H1 (cell line): Measurements from ENCODE around the gene CLCN3. TPM values are rescaled to one million over a fixed set of nuclear protein-coding genes. Genes with fewer than 3 reads are reported as not detected.

Experiments
- CTCF ChIA-PET: fragments of 300-600 bp; sonication (Branson Sonifier 250); formaldehyde crosslinking; loops from one replicate; lab custom pipeline; 2021; ENCODE audit not compliant: partially characterized antibody; lab: Charles Lee
- POLR2A ChIA-PET: fragments of 300-600 bp; sonication (Branson Sonifier 250); formaldehyde crosslinking; loops from one replicate; lab custom pipeline; 2021; ENCODE audit warnings: inconsistent platforms; ENCODE audit not compliant: partially characterized antibody; lab: Charles Lee
- DNase-seq, 2 experiments: peaks; one replicate each; pipeline versions ENCODE4 v3.0.0 to v3.0.0-alpha.2; 2010 to 2022; ENCODE audit warnings: low spot score in 2 of 2, low read depth in 1 of 2, mixed read lengths in 1 of 2
- FAIRE-seq: peaks from 2 replicates; lab custom pipeline; 2011; peaks lifted over from hg19 to GRCh38; lab: Jason Lieb, UNC
- H2AFZ ChIP-seq: 2 replicates; pipeline ENCODE4 v1.8.1; 2012; ENCODE audit warnings: low read length, inconsistent platforms
- H2AK5ac ChIP-seq: 2 replicates; pipeline ENCODE4 v1.6.1; 2013; ENCODE audit warnings: low read depth, low read length
- H2BK120ac ChIP-seq: replicated peaks from 2 replicates; pipeline ENCODE3; 2013; ENCODE audit warnings: low read depth, low read length, inconsistent platforms
- H2BK12ac ChIP-seq: 2 replicates; pipeline ENCODE4 v1.6.1; 2013; ENCODE audit warnings: low read depth, low read length
- H2BK15ac ChIP-seq: 2 replicates; pipeline ENCODE4 v1.6.1; 2013; ENCODE audit warnings: low read length
- H2BK20ac ChIP-seq: 2 replicates; pipeline ENCODE4 v1.6.1; 2013; ENCODE audit warnings: low read length
- H2BK5ac ChIP-seq: 2 replicates; pipeline ENCODE4 v1.6.1; 2013; ENCODE audit warnings: low read depth, low read length
- H3K14ac ChIP-seq: 2 replicates; pipeline ENCODE4 v1.6.1; 2013; ENCODE audit warnings: inconsistent platforms; ENCODE audit not compliant: insufficient read length
- H3K18ac ChIP-seq: 2 replicates; pipeline ENCODE4 v1.6.1; 2013; ENCODE audit warnings: low read length; ENCODE audit errors: extremely low read depth
- H3K23ac ChIP-seq: 2 replicates; pipeline ENCODE4 v1.6.1; 2013; ENCODE audit warnings: inconsistent platforms; ENCODE audit not compliant: insufficient read length
- H3K23me2 ChIP-seq: 2 replicates; pipeline ENCODE4 v1.6.1; 2013; ENCODE audit warnings: low read depth, low read length
- H3K27ac ChIP-seq: 2 replicates; pipeline ENCODE4 v1.6.1; 2011; ENCODE audit warnings: low read depth, low read length, inconsistent platforms
- H3K27me3 ChIP-seq, 4 experiments: replicated peaks in 1 of 4; 1 replicate in 1 of 4; 2 replicates in 3 of 4; pipeline versions ENCODE4 v1.6.1 to v1.8.1; 2011 to 2013; ENCODE audit warnings: low read length in 3 of 4, mild to moderate bottlenecking in 3 of 4, inconsistent platforms in 2 of 4, mixed read lengths in 2 of 4, moderate library complexity in 1 of 4; ENCODE audit not compliant: control insufficient read depth in 3 of 4, insufficient read depth in 3 of 4; ENCODE audit errors: extremely low read depth in 1 of 4
- H3K36me3 ChIP-seq, 4 experiments: 2 replicates each; pipeline versions ENCODE4 v1.6.1 to v1.8.1; 2011 to 2013; ENCODE audit warnings: mild to moderate bottlenecking in 4 of 4, low read length in 3 of 4, moderate library complexity in 2 of 4, control low read depth in 1 of 4, inconsistent platforms in 1 of 4; ENCODE audit not compliant: insufficient read depth in 4 of 4, control insufficient read depth in 2 of 4
- H3K4ac ChIP-seq: replicated peaks from 2 replicates; pipeline ENCODE3; 2013; ENCODE audit warnings: low read length, low read depth, mixed read lengths, inconsistent platforms; ENCODE audit not compliant: insufficient read length
- H3K4me1 ChIP-seq, 4 experiments: replicated peaks in 1 of 4; 1 replicate in 1 of 4; 2 replicates in 3 of 4; pipeline versions ENCODE4 v1.6.1 to v1.8.1; 2011 to 2013; ENCODE audit warnings: low read length in 3 of 4, inconsistent platforms in 2 of 4, mixed read lengths in 1 of 4; ENCODE audit not compliant: insufficient read depth in 4 of 4, control insufficient read depth in 3 of 4
- H3K4me2 ChIP-seq, 2 experiments: 2 replicates each; pipeline versions ENCODE4 v1.6.1 to v1.8.1; 2011 to 2013; ENCODE audit warnings: low read depth in 2 of 2, low read length in 2 of 2, control low read depth in 1 of 2, inconsistent platforms in 1 of 2, mild to moderate bottlenecking in 1 of 2; ENCODE audit not compliant: insufficient read depth in 1 of 2
- H3K4me3 ChIP-seq, 4 experiments: fragments of 200-600, 300-600 bp in 1 of 4; sonication (generic), shearing (Covaris generic), sonication (Bioruptor Twin) in 1 of 4; 2 replicates each; pipeline versions ENCODE4 v1.5.1 to v1.8.1; 2011 to 2016; ENCODE audit warnings: low read length in 4 of 4, low read depth in 3 of 4, control low read depth in 2 of 4, inconsistent platforms in 2 of 4, mild to moderate bottlenecking in 2 of 4, mixed read lengths in 1 of 4, moderate library complexity in 1 of 4; ENCODE audit not compliant: insufficient read depth in 2 of 4; ENCODE audit errors: extremely low read depth in 1 of 4
- H3K56ac ChIP-seq: replicated peaks from 2 replicates; pipeline ENCODE3; 2013; ENCODE audit warnings: low read depth, mild to moderate bottlenecking, mixed read lengths, low read length, inconsistent platforms; ENCODE audit not compliant: insufficient read length
- H3K79me1 ChIP-seq: 2 replicates; pipeline ENCODE4 v1.6.1; 2013; ENCODE audit warnings: low read depth, low read length, control low read depth
- H3K79me2 ChIP-seq, 2 experiments: 2 replicates each; pipeline versions ENCODE4 v1.6.1 to v1.8.1; 2012 to 2013; ENCODE audit warnings: low read length in 2 of 2, mild to moderate bottlenecking in 2 of 2, inconsistent platforms in 1 of 2; ENCODE audit not compliant: insufficient read depth in 2 of 2, control insufficient read depth in 1 of 2
- H3K9ac ChIP-seq, 4 experiments: replicated peaks in 1 of 4; 1 replicate in 1 of 4; 2 replicates in 3 of 4; pipeline versions ENCODE4 v1.6.1 to v1.8.1; 2011 to 2013; ENCODE audit warnings: low read depth in 3 of 4, low read length in 3 of 4, control low read depth in 2 of 4, mild to moderate bottlenecking in 2 of 4, moderate library complexity in 2 of 4, inconsistent platforms in 1 of 4; ENCODE audit errors: extremely low read depth in 1 of 4
- H3K9me3 ChIP-seq, 2 experiments: 2 replicates each; pipeline versions ENCODE4 v1.6.1 to v1.8.1; 2012 to 2013; ENCODE audit warnings: mild to moderate bottlenecking in 2 of 2, moderate library complexity in 2 of 2, control low read depth in 1 of 2, inconsistent platforms in 1 of 2, low read depth in 1 of 2, low read length in 1 of 2, mixed read lengths in 1 of 2; ENCODE audit not compliant: insufficient read depth in 2 of 2
- H4K20me1 ChIP-seq, 2 experiments: replicated peaks in 1 of 2; 2 replicates each; pipeline versions ENCODE3 to v1.8.1; 2011 to 2013; ENCODE audit warnings: inconsistent platforms in 2 of 2, low read length in 2 of 2, mild to moderate bottlenecking in 1 of 2; ENCODE audit not compliant: insufficient read depth in 2 of 2, control insufficient read depth in 1 of 2
- H4K5ac ChIP-seq: 2 replicates; pipeline ENCODE4 v1.6.1; 2013; ENCODE audit warnings: low read length, low read depth, mixed read lengths, inconsistent platforms; ENCODE audit not compliant: insufficient read length
- H4K8ac ChIP-seq: 2 replicates; pipeline ENCODE4 v1.8.0; 2013; ENCODE audit warnings: mild to moderate bottlenecking, moderate library complexity, low read length, inconsistent platforms; ENCODE audit not compliant: insufficient read depth; ENCODE audit errors: extremely low read depth
- H4K91ac ChIP-seq: replicated peaks from 2 replicates; pipeline ENCODE3; 2013; ENCODE audit warnings: low read length, mixed read lengths, inconsistent platforms; ENCODE audit not compliant: insufficient read length
- ASH2L ChIP-seq: fragments of 200-600, 300-600 bp; sonication (generic); IDR thresholded peaks from one replicate; pipeline ENCODE4 v1.7.1; 2017; ENCODE audit warnings: low read length
- ATF3 ChIP-seq: IDR thresholded peaks from 2 replicates; pipeline ENCODE4 v1.6.1; 2011; ENCODE audit warnings: low read depth, mild to moderate bottlenecking, low read length; ENCODE audit not compliant: insufficient read depth
- GABPA ChIP-seq: IDR thresholded peaks from 2 replicates; pipeline ENCODE4 v1.6.1; 2011; ENCODE audit warnings: mild to moderate bottlenecking, low read length, moderate library complexity, borderline replicate concordance; ENCODE audit not compliant: insufficient read depth
- HDAC6 ChIP-seq: IDR thresholded peaks from one replicate; pipeline ENCODE4 v1.7.1; 2012; ENCODE audit warnings: low read depth, mild to moderate bottlenecking, inconsistent platforms, low read length, moderate library complexity
- MAX ChIP-seq: IDR thresholded peaks from 2 replicates; pipeline ENCODE4 v1.6.1; 2012; ENCODE audit warnings: inconsistent platforms
- POLR2A ChIP-seq, 2 experiments: IDR thresholded peaks; 1 replicate in 1 of 2; 2 replicates in 1 of 2; pipeline ENCODE4 v1.6.1; 2011; ENCODE audit warnings: low read depth in 2 of 2, low read length in 2 of 2, mild to moderate bottlenecking in 2 of 2; ENCODE audit errors: control extremely low read depth in 1 of 2
- RFX5 ChIP-seq: IDR thresholded peaks from 2 replicates; pipeline ENCODE4 v1.6.1; 2011; ENCODE audit warnings: low read depth, low read length, improper control_type of control experiment, borderline replicate concordance
- SP1 ChIP-seq: IDR thresholded peaks from 2 replicates; pipeline ENCODE4 v1.6.1; 2011; ENCODE audit warnings: low read depth, low read length
- TAF7 ChIP-seq: optimal IDR thresholded peaks from 2 replicates; pipeline ENCODE3; 2011; ENCODE audit warnings: low read depth, mild to moderate bottlenecking, inconsistent platforms, low read length, moderate library complexity, borderline replicate concordance
- TCF12 ChIP-seq: IDR thresholded peaks from 2 replicates; pipeline ENCODE4 v1.6.1; 2011; ENCODE audit warnings: low read depth, mild to moderate bottlenecking, low read length
- whole genome bisulfite sequencing, 2 experiments: shearing (Covaris generic) in 1 of 2; methylation state at CpG; one replicate each; pipeline versions ENCODE4 v1.1.6 to v1.1.7; 2013 to 2015; ENCODE audit warnings: low lambda C conversion rate in 2 of 2, mixed read lengths in 2 of 2, inconsistent platforms in 1 of 2, low coverage in 1 of 2, missing lambda C conversion rate in 1 of 2; ENCODE audit not compliant: insufficient replicate concordance in 2 of 2, insufficient coverage in 1 of 2, insufficient read length in 1 of 2; ENCODE audit errors: extremely low coverage in 1 of 2, missing lambda C conversion rate in 1 of 2; 5-methylcytosine and 5-hydroxymethylcytosine counted together
- polyA plus RNA-seq, 7 experiments: library from polyadenylated mRNA; depleted of rRNA in 3 of 7; stranded (reverse) in 5 of 7; unstranded in 2 of 7; fragments of >200 nt in 5 of 7; fragments of 200-250 nt in 2 of 7; gene quantifications; 1 replicate in 5 of 7; 2 replicates in 1 of 7; 4 replicates in 1 of 7; pipeline versions ENCODE4 v1.2.1 to v1.2.3, GENCODE V29; 2011 to 2013; ENCODE audit warnings: missing spikeins in 2 of 7, mixed read lengths in 2 of 7
- total RNA-seq: library from RNA; stranded (reverse); fragmentation: NEBNext Ultra II Directional; extraction: Animal tissue kit (Norgen Biotek cat#: 25700); gene quantifications from 2 replicates; pipeline ENCODE4 v1.2.1, GENCODE V29; 2021

CLCN3 gene
- total and polyA plus RNA-seq, 2 of the 8 experiments (the other 6 are each of a cell fraction or from before 2014, with no cell fraction given) = 8.8 to 32.8 TPM

DNA sequence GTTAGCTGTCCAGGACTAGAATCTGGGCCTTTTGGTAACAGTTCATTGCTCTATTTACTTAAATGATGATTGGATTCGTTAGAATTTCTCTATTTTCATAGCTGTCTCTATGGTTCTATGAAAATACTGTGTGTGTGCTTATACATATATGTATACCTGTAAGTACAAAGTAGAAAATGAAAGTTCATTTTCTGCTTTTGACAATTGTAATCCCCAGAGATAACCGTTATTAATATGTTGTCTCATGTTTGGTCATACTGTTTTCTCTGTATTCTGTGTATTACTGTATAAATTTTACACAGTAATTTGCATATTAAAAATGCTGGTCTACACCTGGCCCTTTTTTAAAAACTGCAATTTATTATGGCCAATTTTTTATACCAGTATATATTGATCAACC, 55.4 kb downstream of the CLCN3 start:
- Histone ChIP-seq H2BK120ac (no peak overlapping the region), H3K36me3 (peaks cover 0 to 7% (median 2%) of the 10 kb centered on the region in 4 experiments; a peak in 2 of 8 replicates), H3K23me2 (no peaks in the 10 kb centered on the region), H3K79me1 (no peaks in the 10 kb centered on the region; the same call in 1 of the 2 replicates), H3K18ac (no peak overlapping the region), H2AFZ (no peak overlapping the region), H4K91ac (no peak overlapping the region), H4K5ac (no peak overlapping the region), H4K20me1 (no peaks in the 10 kb centered on the region), H3K4me3 (no peak overlapping the region), H3K27me3 (no peaks in the 10 kb centered on the region), H2BK12ac (no peak overlapping the region), H2BK15ac (no peak overlapping the region), H2AK5ac (no peak overlapping the region), H3K9ac (no peak overlapping the region), H3K56ac (no peak overlapping the region), H4K8ac (no peak overlapping the region), H3K79me2 (0 out of 4 replicates have a peak, but pooled peaks cover 0 to 2% of the 10 kb centered on the region in 2 experiments), H2BK20ac (no peak overlapping the region), H3K27ac (no peak overlapping the region), H3K4me2 (no peak overlapping the region), H2BK5ac (no peak overlapping the region), H3K4ac (no peak overlapping the region), H3K9me3 (peaks cover 2 to 11% of the 10 kb centered on the region in 2 experiments; a peak in 1 of 4 replicates), H3K14ac (no peak overlapping the region), H3K23ac (no peak overlapping the region), H3K4me1 (no peaks in the 10 kb centered on the region)
- ChIA-PET POLR2A (interaction anchor here (1.9 kb wide), 1 partner anchor 55 kb away, joined by 6 read pairs; the partner anchor contains the start of gene CLCN3), CTCF (no interaction called here)
- WGBS, 2 experiments = 89% methylated on average over 2 of the region's 2 CpGs; no CpG with 5 or more reads in 1 of the 2 experiments
- TF ChIP-seq ATF3 = no peak
- no peak for TF ChIP-seq MAX
- TF ChIP-seq SP1 = no peak
- TF ChIP-seq GABPA = no peak
- TF ChIP-seq RFX5 = no peak
- no peak for TF ChIP-seq POLR2A (IDR thresholded peaks at IDR 0.05; ENCODE audit: control extremely low read depth in 1 of 2, low read depth in 2 of 2, low read length in 2 of 2)
- TF ChIP-seq TAF7 = no peak
- no peak for TF ChIP-seq HDAC6
- no peak for TF ChIP-seq TCF12
- no peak for TF ChIP-seq ASH2L
- no peak for FAIRE-seq
- no peak for DNase-seq
